Raji (cell line): ENCODE data around the gene HOXC12.

Experiments used
- POLR2A ChIP-seq: IDR thresholded peaks from 2 replicates; pipeline ENCODE4 v1.6.1; 2011; ENCODE audit warnings: low read depth, low read length, control low read depth; ENCODE audit not compliant: insufficient read depth

The HOXC12 gene

GRCh38 chr12:54005853-54006558, 51.3 kb downstream of the HOXC12 start:
- no peak for TF ChIP-seq POLR2A

GRCh38 chr12:54006559-54007220, 52.0 kb downstream of the HOXC12 start:
- TF ChIP-seq POLR2A, result no peak

- TF ChIP-seq POLR2A, result no peak
Observed at GRCh38 chr12:54007538-54008259, 53.0 kb downstream of the HOXC12 start.

GRCh38 chr12:54008260-54008552, 53.5 kb downstream of the HOXC12 start:
- no peak for TF ChIP-seq POLR2A
